CD4-positive, alpha-beta T cell treated with Interleukin-4 for 4 hours (primary cell): ENCODE results near the gene TRAPPC10.

Source experiments
- DNase-seq: peaks from one replicate; pipeline ENCODE4 v3.0.0-alpha.2; 2020

Gene TRAPPC10

GRCh38 chr21:43983860-43984420 lies 28.2 kb upstream of the TRAPPC10 start:
- no peak for DNase-seq

- no peak for DNase-seq
These were observed 27.0 kb upstream of the TRAPPC10 start for GRCh38 chr21:43984905-43985689.

- DNase-seq, result no peak
These were observed 26.3 kb upstream of the TRAPPC10 start for GRCh38 chr21:43985690-43986251.

GRCh38 chr21:43986544-43987451 lies 25.3 kb upstream of the TRAPPC10 start:
- DNase-seq, result no peak

- DNase-seq, result no peak
These were observed 24.6 kb upstream of the TRAPPC10 start for GRCh38 chr21:43987509-43987908.

GRCh38 chr21:43988016-43988415 lies 24.1 kb upstream of the TRAPPC10 start:
- no peak for DNase-seq

- DNase-seq, result no peak
These were observed 23.4 kb upstream of the TRAPPC10 start for GRCh38 chr21:43988506-43989230.

- no peak for DNase-seq
These were observed 22.7 kb upstream of the TRAPPC10 start for GRCh38 chr21:43989401-43989800.

GRCh38 chr21:43991447-43991991 lies 20.6 kb upstream of the TRAPPC10 start:
- DNase-seq, result no peak

- DNase-seq, result no peak
These were observed 20.0 kb upstream of the TRAPPC10 start for GRCh38 chr21:43992121-43992520.

- no peak for DNase-seq
These were observed 18.6 kb upstream of the TRAPPC10 start for GRCh38 chr21:43993420-43993934.

GRCh38 chr21:43994085-43994484 lies 18.0 kb upstream of the TRAPPC10 start:
- no peak for DNase-seq

- no peak for DNase-seq
These were observed 17.5 kb upstream of the TRAPPC10 start for GRCh38 chr21:43994646-43995045.

GRCh38 chr21:43995521-43996105 lies 16.5 kb upstream of the TRAPPC10 start:
- DNase-seq, result no peak

- DNase-seq, result no peak
These were observed 14.1 kb upstream of the TRAPPC10 start for GRCh38 chr21:43997766-43998742.

- no peak for DNase-seq
These were observed 11.7 kb upstream of the TRAPPC10 start for GRCh38 chr21:44000360-44000759.

- DNase-seq, result no peak
These were observed 9.6 kb upstream of the TRAPPC10 start for GRCh38 chr21:44002511-44002910.

GRCh38 chr21:44003307-44003966 lies 8.7 kb upstream of the TRAPPC10 start:
- no peak for DNase-seq

- DNase-seq, result no peak
These were observed 7.0 kb upstream of the TRAPPC10 start for GRCh38 chr21:44005071-44005470.

- no peak for DNase-seq
These were observed 6.5 kb upstream of the TRAPPC10 start for GRCh38 chr21:44005593-44005992.
